ENCODE data around the gene ZNF778.

The ZNF778 gene

DNA sequence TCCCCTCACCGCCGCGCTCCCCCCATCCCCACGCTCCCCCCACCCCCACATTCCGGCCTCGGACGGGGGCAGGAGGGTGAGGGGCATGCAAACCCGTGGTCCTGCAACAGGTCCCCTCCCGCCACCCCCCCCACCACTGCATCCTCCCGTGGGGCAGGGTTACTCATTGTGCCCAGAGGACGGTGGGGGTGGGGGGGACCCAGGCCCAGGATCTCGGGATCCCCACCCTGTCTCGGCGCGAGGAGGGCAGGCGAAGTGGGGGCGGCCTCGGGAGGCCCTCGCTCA, 25.7 kb upstream of the ZNF778 start:
- ChIA-PET CTCF (no interaction called here), POLR2A (no interaction called here)
- DNase-seq (ENCODE audit: extremely low spot score), result no peak
- TF ChIP-seq, protein P1, sequence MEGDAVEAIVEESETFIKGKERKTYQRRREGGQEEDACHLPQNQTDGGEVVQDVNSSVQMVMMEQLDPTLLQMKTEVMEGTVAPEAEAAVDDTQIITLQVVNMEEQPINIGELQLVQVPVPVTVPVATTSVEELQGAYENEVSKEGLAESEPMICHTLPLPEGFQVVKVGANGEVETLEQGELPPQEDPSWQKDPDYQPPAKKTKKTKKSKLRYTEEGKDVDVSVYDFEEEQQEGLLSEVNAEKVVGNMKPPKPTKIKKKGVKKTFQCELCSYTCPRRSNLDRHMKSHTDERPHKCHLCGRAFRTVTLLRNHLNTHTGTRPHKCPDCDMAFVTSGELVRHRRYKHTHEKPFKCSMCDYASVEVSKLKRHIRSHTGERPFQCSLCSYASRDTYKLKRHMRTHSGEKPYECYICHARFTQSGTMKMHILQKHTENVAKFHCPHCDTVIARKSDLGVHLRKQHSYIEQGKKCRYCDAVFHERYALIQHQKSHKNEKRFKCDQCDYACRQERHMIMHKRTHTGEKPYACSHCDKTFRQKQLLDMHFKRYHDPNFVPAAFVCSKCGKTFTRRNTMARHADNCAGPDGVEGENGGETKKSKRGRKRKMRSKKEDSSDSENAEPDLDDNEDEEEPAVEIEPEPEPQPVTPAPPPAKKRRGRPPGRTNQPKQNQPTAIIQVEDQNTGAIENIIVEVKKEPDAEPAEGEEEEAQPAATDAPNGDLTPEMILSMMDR (IDR thresholded peaks at IDR 0.05; ENCODE audit: control extremely low read depth, extremely low read depth, low read depth, missing control alignments), result no peak

DNA sequence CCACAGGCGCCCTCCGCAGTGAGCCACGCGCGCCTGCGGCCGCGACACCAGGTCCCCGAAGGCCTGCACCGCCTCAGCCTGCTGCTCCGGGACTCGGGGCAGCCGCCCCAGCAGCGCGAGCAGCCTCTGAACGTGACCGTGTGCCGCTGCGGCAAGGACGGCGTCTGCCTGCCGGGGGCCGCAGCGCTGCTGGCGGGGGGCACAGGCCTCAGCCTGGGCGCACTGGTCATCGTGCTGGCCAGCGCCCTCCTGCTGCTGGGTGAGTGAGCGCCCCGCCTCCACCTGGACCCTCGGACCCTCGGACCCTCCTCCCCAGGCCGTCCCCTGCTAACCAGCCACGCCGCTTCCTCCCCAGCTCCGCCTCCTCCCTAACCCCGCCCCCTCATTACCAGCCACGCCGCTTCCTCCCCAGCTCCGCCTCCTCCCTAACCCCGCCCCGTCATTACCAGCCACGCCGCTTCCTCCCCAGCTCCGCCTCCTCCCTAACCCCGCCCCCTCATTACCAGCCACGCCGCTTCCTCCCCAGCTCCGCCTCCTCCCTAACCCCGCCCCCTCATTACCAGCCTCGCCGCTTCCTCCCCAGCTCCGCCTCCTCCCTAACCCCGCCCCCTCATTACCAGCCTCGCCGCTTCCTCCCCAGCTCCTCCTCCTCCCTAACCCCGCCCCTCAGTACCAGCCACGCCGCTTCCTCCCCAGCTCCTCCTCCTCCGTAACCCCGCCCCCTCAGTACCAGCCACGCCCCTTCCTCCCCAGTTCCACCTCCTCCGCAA, 25.1 kb upstream of the ZNF778 start:
- ChIA-PET CTCF (interaction anchor here (0.7 to 1.2 kb wide), 2 partner anchors 25 to 449 kb away, joined by 3 to 4 read pairs; partner anchors contain the start of gene ZNF778), POLR2A (interaction anchor here (0.8 kb wide), 2 partner anchors 19 to 381 kb away, joined by 3 to 4 read pairs; partner anchors contain the start of gene APRT)
- peak; percentile 80 for DNase-seq (ENCODE audit: extremely low spot score)

DNA sequence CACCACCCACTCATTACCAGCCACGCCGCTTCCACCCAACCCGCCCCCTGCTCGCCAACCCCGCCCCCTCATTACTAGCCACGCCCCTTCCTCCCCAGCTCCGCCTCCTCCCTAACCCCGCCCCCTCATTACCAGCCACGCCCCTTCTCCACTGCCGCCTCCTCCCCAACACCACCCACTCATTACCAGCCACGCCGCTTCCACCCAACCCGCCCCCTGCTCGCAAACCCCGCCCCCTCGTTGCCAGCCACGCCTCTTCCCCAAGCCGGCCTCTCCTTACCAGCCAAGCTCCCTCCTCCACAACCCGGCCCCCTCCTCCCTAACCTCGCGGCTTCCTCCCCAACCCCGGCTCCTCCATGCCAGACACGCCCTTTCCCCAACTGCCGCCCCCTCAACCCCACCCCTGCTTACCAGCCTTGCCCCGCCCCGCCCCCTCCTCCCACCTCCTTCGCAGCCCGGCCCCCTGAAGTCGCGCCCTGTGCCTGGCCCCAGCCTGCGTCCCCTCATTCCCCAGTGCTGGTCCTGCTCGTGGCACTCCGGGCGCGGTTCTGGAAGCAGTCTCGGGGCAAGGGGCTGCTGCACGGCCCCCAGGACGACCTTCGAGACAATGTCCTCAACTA, 24.4 kb upstream of the ZNF778 start:
- CTCF ChIA-PET, result interaction anchor here (0.7 to 1.2 kb wide), 2 partner anchors 25 to 450 kb away, joined by 3 to 4 read pairs; partner anchors contain the start of gene ZNF778
- POLR2A ChIA-PET, result interaction anchor here (0.6 to 0.8 kb wide), 3 partner anchors 19 to 623 kb away, joined by 3 to 5 read pairs (median 4); partner anchors contain the start of genes APRT and ZC3H18
- DNase-seq (ENCODE audit: extremely low spot score), result peak; percentile 75
- TF ChIP-seq, protein P1 (IDR thresholded peaks at IDR 0.05; ENCODE audit: control extremely low read depth, extremely low read depth, low read depth, missing control alignments), result no peak

DNA sequence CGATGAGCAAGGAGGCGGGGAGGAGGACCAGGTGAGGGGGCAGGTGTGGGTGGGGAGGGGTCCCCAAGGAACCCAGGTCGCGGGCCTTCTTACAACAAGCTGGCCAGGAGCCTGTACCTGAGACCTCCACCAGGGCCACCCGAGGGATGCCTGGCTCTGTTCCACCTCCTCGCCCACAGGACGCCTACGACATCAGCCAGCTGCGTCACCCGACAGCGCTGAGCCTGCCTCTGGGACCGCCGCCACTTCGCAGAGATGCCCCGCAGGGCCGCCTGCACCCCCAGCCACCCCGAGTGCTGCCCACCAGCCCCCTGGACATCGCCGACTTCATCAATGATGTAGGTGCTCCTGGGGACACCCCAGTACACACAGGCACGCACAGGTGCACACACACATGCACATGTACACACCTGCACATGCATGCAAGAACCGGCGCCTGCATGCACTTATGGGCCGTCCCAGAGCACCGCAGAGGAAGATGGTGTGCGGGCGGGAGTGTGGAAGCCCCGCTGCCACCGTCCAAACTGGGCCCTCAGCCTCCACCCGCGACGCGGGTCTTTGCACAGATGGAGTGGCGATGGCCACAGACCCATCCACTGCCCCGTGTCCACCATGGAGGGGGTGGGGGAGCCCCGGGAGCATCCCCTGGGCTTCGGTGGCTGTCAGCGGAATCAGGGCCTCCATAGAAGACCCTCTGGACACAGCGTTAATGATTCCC, 23.8 kb upstream of the ZNF778 start:
- TF ChIP-seq, protein P1 (IDR thresholded peaks at IDR 0.05; ENCODE audit: control extremely low read depth, extremely low read depth, low read depth, missing control alignments), result no peak
- ChIA-PET POLR2A (interaction anchor here (0.6 kb wide), 1 partner anchor 624 kb away, joined by 5 read pairs; the partner anchor contains the start of gene ZC3H18), CTCF (interaction anchor here (0.8 to 1.2 kb wide), 3 partner anchors 26 to 451 kb away, joined by 3 to 4 read pairs (median 3); no protein-coding TSS in a partner anchor)
- no peak for DNase-seq (ENCODE audit: extremely low spot score)

DNA sequence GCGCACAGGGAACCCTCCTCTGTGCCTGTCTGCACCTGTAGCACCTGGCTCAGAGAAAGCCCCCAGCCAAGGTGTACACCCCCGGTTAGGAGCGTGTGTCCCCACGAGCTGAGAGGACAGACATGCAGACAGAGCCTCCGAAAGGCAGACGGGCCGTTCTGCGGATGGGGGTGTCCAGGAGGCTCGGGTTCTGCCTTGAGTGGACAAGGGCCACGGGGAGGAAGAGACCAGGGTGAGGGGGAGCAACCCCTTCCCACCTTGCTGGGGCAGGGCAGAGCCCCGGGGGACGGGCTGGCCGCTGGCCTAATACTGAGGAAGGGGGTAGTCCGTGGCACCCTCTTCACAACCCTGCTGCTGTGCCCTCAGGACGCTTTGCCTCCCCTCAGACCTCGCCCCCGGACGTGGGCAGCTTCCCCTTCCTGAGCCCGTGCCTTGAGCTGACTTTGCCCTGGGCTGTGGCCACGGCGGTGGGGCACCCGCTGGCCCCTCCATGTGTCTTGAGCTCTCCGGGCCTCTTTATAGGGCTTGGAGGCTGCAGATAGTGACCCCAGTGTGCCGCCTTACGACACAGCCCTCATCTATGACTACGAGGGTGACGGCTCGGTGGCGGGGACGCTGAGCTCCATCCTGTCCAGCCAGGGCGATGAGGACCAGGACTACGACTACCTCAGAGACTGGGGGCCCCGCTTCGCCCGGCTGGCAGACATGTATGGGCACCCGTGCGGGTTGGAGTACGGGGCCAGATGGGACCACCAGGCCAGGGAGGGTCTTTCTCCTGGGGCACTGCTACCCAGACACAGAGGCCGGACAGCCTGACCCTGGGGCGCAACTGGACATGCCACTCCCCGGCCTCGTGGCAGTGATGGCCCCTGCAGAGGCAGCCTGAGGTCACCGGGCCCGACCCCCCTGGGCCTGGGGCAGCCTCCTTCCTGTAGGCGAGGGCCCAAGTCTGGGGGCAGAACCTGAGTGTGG, 22.9 kb upstream of the ZNF778 start:
- TF ChIP-seq, protein P1 (IDR thresholded peaks at IDR 0.05; ENCODE audit: control extremely low read depth, extremely low read depth, low read depth, missing control alignments), result no peak
- no peak for DNase-seq (ENCODE audit: extremely low spot score)
- ChIA-PET POLR2A (no interaction called here), CTCF (interaction anchor here (0.8 to 1.1 kb wide), 2 partner anchors 27 to 32 kb away, joined by 3 read pairs; no protein-coding TSS in a partner anchor)

DNA sequence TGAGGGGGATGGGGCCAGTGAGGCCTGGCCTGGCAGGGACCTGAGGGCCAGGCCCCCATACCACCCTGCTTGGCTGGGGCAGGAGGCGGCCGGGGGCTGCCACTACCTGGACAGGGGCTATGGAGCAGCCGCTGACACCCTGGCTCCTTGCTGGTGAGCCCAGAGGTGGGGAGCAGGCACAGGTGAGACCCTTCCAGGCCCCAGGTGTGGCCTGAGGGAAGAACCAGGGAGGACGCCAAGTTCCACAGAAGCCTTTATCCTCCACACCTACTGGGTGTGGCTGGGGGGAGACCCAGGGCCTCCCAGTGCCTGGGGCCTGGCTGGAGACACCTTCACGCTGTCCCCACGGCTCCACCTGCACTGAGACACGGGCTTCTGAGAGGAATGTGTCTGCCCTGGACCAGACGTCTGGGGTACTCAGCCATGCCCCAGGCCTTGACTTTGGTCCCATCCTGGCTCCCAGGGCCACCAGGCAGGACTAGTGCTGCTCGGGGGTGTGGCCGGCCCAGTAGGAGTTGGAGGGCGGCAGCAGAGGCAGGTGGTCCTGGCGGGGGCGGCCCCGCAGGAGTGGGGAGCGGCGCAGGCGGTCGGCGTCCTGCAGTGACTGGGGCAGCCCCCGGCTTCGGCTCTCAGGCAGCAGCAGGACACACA, 21.9 kb upstream of the ZNF778 start:
- DNase-seq (ENCODE audit: extremely low spot score), result no peak
- CTCF ChIA-PET, result no interaction called here
- POLR2A ChIA-PET, result no interaction called here
- TF ChIP-seq, protein P1 (IDR thresholded peaks at IDR 0.05; ENCODE audit: control extremely low read depth, extremely low read depth, low read depth, missing control alignments), result no peak

All from GM10248 (cell line).